IPS-20b (cell line): Measurements from ENCODE around the gene TDRD10.

Experiments
- H3K27ac ChIP-seq: one replicate; pipeline ENCODE4 v1.5.1; 2013; ENCODE audit warnings: low read length
- H3K27me3 ChIP-seq: 2 replicates; pipeline ENCODE4 v1.6.1; 2013; ENCODE audit warnings: mild to moderate bottlenecking, low read length, inconsistent platforms; ENCODE audit not compliant: insufficient read depth
- H3K36me3 ChIP-seq: 2 replicates; pipeline ENCODE4 v1.6.1; 2013; ENCODE audit warnings: low read depth, mild to moderate bottlenecking, inconsistent platforms, low read length, moderate library complexity; ENCODE audit not compliant: insufficient read depth
- H3K4me1 ChIP-seq: 2 replicates; pipeline ENCODE4 v1.6.1; 2013; ENCODE audit warnings: mild to moderate bottlenecking, control low read depth, inconsistent platforms, low read length, moderate library complexity; ENCODE audit not compliant: insufficient read depth
- H3K4me3 ChIP-seq: 2 replicates; pipeline ENCODE4 v1.5.1; 2013; ENCODE audit warnings: mild to moderate bottlenecking, low read length, inconsistent platforms
- H3K9ac ChIP-seq: 2 replicates; pipeline ENCODE4 v1.6.1; 2013; ENCODE audit warnings: low read depth, mild to moderate bottlenecking, inconsistent platforms, low read length, moderate library complexity
- H3K9me3 ChIP-seq: 2 replicates; pipeline ENCODE4 v1.6.1; 2013; ENCODE audit warnings: mild to moderate bottlenecking, low read depth, low read length, inconsistent platforms; ENCODE audit not compliant: insufficient read depth

The TDRD10 gene

DNA sequence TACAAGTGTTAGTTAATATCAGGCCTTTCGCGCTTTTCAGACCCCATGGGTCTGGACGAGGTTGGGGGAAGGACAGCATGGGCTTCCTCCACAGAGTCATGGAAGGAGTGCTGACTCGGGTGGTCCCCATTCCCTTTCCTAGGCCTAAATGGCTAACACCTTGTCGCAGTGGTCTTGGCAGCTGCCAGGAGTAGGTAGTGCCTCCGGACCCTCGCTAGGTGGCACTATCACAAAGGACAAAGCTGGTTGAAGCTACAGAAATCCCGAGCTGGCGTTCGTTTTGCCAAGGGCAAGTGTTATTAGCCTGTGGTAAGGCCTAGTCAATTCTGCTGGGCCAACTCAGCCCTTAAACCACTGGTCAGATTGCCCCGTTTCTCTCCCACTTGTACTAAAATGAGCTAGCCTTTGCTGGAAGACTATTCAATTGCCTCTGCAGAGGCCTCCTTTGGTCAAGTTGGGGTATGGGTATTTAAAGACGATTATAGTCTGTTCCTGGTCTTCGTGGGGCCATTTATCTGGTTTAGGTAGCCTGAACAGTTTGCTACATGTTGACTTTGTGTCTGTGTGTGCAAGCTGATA is 57.5 kb downstream of the TDRD10 start:
- H3K27ac ChIP-seq, result no peak overlapping the region
- H3K36me3 ChIP-seq, result peaks cover 18% of the 10 kb centered on the region
- H3K27me3 ChIP-seq, result no peaks in the 10 kb centered on the region
- H3K4me3 ChIP-seq, result peak overlapping the region; percentile 61
- peaks cover 14% of the 10 kb centered on the region for H3K4me1 ChIP-seq
- no peaks in the 10 kb centered on the region for H3K9me3 ChIP-seq
- H3K9ac ChIP-seq, result peak overlapping the region; percentile 66; the same call in 1 of the 2 replicates

DNA sequence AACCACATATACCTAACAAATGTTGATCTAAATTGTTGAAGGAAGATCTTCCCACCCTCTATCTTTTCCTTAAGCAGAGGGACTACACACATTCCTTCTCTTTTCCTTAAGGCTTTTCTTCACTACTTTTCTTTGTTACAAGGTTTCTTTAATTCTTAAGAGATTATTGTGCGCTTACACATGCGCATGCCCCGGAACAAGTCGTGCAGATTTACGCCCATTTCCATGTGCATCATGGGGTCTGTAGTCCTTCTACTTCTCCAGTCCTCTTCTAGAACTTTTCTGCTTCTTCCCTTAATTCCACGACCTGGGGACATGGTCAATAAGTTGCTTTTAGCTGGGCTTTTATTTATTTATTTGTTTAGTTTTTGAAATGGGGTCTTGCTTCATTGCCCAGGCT is 63.9 kb downstream of the TDRD10 start:
- peaks cover 9% of the 10 kb centered on the region; the same call in 1 of the 2 replicates for H3K4me1 ChIP-seq
- peaks cover 40% of the 10 kb centered on the region for H3K27me3 ChIP-seq
- no peak overlapping the region for H3K4me3 ChIP-seq
- H3K36me3 ChIP-seq, result no peaks in the 10 kb centered on the region
- no peak overlapping the region for H3K27ac ChIP-seq
- no peaks in the 10 kb centered on the region for H3K9me3 ChIP-seq
- H3K9ac ChIP-seq, result no peak overlapping the region

DNA sequence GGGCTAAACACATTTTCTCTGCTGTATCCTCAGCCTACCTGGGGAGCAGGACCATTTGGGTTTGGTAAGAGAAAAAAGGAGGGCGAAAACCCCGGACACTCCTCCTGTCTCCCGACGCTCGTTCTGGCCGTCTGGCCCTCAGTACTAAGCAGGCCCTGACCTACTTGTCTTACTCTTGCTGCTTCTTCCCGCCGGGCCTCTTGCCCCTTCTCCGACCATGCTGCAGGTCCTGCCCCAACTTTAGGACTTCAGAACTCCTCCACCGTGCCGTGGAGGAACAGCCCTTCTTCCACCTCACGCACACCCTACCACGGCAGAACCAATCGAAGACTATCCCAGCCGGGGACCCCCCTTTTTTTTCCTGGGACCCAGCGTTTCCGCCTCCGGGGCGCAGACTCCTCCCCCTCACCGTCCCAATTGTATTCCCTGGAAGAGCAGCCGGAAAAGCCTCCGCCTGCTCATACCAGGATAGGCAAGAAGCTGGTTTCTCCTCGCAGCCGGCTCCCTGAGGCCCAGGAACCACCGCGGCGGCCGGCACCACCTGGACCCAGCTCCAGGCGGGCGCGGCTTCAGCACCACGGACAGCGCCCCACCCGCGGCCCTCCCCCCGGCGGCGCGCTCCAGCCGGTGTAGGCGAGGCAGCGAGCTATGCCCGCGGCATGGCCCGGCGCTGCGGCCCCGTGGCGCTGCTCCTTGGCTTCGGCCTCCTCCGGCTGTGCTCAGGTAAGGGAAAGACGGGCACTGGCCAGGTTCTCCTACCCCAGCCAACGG is 65.6 kb downstream of the TDRD10 start, which contains the start of gene CHRNB2:
Gene CHRNB2 (plus strand): TSS at position 393 of the 771 bp plus-strand sequence. CDS start 267 bp downstream, at position 660.
- no peaks in the 10 kb centered on the region for H3K9me3 ChIP-seq
- peaks cover 9% of the 10 kb centered on the region; the same call in 1 of the 2 replicates for H3K4me1 ChIP-seq
- peaks cover 40% of the 10 kb centered on the region for H3K27me3 ChIP-seq
- H3K9ac ChIP-seq, result peak within 1 kb of the TSS; percentile 74; the same call in 1 of the 2 replicates
- H3K4me3 ChIP-seq, result peak within 1 kb of the TSS; percentile 75
- no peaks in the 10 kb centered on the region for H3K36me3 ChIP-seq
- H3K27ac ChIP-seq, result no peak within 1 kb of the TSS

DNA sequence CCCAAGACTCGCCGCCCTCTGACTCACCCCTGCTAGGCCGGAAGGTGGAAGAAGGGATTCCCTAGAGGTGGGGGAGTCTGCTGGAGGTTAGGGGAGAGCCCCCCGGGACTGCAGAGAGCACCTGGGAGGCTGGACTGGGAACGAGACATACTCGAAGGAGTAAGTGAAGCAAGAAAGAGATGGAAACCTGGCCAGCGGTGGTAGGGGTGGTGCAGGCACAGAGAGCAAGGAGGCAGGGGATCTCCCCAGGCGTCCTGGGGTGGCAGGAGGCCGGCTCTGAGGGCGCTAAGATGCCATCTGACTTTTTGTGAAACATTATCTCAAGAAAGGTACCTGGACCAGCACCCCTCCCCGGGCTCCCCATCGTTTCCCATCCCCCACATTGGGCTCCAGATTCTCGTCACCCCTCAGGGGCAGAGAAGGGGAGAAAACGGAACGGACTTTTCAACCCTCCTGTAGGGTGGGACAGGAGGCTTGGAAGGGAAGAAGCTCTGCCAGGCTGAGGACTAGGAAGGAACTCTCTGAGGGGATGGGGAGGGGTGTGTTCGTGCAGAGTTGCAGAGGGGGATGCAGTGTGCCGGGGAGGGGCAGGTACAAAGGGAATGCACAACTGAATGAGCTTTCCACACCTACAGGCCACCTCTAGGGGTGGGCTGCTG is 66.3 kb downstream of the TDRD10 start:
- Histone ChIP-seq H3K9ac (no peak overlapping the region; the same call in 1 of the 2 replicates), H3K27me3 (peaks cover 40% of the 10 kb centered on the region), H3K36me3 (no peaks in the 10 kb centered on the region), H3K4me1 (peaks cover 9% of the 10 kb centered on the region; the same call in 1 of the 2 replicates), H3K27ac (no peak overlapping the region), H3K4me3 (peak overlapping the region; percentile 75; the same call in 1 of the 2 replicates), H3K9me3 (no peaks in the 10 kb centered on the region)

DNA sequence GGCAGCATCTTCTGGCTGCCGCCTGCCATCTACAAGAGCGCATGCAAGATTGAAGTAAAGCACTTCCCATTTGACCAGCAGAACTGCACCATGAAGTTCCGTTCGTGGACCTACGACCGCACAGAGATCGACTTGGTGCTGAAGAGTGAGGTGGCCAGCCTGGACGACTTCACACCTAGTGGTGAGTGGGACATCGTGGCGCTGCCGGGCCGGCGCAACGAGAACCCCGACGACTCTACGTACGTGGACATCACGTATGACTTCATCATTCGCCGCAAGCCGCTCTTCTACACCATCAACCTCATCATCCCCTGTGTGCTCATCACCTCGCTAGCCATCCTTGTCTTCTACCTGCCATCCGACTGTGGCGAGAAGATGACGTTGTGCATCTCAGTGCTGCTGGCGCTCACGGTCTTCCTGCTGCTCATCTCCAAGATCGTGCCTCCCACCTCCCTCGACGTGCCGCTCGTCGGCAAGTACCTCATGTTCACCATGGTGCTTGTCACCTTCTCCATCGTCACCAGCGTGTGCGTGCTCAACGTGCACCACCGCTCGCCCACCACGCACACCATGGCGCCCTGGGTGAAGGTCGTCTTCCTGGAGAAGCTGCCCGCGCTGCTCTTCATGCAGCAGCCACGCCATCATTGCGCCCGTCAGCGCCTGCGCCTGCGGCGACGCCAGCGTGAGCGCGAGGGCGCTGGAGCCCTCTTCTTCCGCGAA is 69.4 kb downstream of the TDRD10 start:
- no peak overlapping the region for H3K9ac ChIP-seq
- no peaks in the 10 kb centered on the region; the same call in 1 of the 2 replicates for H3K36me3 ChIP-seq
- no peak overlapping the region for H3K4me3 ChIP-seq
- H3K27me3 ChIP-seq, result peaks cover 30% of the 10 kb centered on the region
- H3K4me1 ChIP-seq, result peaks cover 9% of the 10 kb centered on the region; the same call in 1 of the 2 replicates
- no peak overlapping the region for H3K27ac ChIP-seq
- H3K9me3 ChIP-seq, result no peaks in the 10 kb centered on the region

DNA sequence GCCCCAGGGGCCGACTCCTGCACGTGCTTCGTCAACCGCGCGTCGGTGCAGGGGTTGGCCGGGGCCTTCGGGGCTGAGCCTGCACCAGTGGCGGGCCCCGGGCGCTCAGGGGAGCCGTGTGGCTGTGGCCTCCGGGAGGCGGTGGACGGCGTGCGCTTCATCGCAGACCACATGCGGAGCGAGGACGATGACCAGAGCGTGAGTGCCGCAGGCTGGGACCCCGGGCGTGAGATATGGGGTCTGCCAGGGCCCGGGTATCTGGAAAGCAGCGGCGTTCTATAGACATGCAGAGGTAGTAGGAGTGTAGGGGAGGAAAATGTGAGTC is 69.9 kb downstream of the TDRD10 start:
- no peaks in the 10 kb centered on the region for H3K9me3 ChIP-seq
- no peak overlapping the region for H3K27ac ChIP-seq
- H3K4me3 ChIP-seq, result no peak overlapping the region
- peaks cover 4% of the 10 kb centered on the region; the same call in 1 of the 2 replicates for H3K4me1 ChIP-seq
- no peaks in the 10 kb centered on the region; the same call in 1 of the 2 replicates for H3K36me3 ChIP-seq
- peaks cover 25% of the 10 kb centered on the region for H3K27me3 ChIP-seq
- no peak overlapping the region for H3K9ac ChIP-seq

DNA sequence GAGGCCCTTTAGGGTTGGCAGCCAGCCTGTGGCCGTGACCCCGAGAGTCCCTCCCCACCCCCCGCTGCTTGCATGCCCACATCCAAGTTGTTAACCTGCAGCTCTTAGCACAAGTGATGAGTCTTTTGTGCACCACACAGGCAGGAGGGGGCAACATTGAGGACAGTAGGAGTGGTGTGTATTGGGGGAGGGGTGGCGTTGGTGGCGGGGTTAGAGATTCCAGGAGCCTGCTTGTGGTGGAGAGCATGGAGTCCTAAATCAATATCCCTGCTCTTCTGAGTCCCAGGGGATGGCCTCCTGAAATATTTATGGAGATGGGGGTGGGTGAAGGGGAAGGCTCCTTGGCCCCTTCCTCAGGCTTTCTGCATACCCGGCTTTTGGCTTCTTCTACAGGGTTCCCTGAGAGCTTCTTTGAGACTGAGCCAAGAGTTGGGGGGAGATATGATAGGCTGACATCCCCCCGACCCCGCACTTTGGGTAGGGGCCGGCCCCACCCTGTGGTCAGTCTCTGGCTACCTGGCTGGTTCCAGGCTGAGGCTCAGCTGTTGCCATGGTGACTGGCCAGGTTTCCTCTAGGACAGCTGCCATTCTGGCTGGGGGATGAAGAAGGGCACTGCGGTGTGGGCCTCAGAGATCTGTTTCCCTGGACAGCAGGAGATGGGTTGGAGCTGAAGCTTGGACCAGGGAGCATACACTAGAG is 70.6 kb downstream of the TDRD10 start:
- H3K27ac ChIP-seq, result no peak overlapping the region
- H3K9ac ChIP-seq, result no peak overlapping the region
- H3K4me1 ChIP-seq, result no peaks in the 10 kb centered on the region

DNA sequence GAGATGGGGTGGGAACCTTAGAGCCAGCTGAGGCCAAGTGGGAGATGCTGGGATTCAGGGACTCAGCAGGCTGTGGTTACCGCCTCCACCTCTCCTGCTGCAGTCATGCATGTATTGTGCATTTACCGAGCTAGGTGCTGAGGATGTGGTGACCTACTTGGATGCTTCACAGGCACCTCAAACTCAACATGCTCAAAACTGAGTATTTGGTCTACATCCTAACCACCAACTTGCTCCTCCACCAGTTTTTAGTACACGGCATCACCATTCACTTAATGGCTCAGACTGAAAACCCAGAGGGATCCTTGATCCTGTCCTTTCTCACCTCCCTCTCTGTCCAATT is 71.1 kb downstream of the TDRD10 start:
- H3K9me3 ChIP-seq, result no peaks in the 10 kb centered on the region
- H3K4me3 ChIP-seq, result no peak overlapping the region
- H3K36me3 ChIP-seq, result peaks cover 10% of the 10 kb centered on the region
- no peaks in the 10 kb centered on the region for H3K4me1 ChIP-seq
- no peak overlapping the region for H3K9ac ChIP-seq
- H3K27me3 ChIP-seq, result peaks cover 19% of the 10 kb centered on the region
- H3K27ac ChIP-seq, result no peak overlapping the region

More for the DNA sequence above, 70.6 kb downstream of the TDRD10 start:
- peaks cover 21% of the 10 kb centered on the region for H3K27me3 ChIP-seq
- no peak overlapping the region for H3K4me3 ChIP-seq
- H3K36me3 ChIP-seq, result peaks cover 5% of the 10 kb centered on the region; the same call in 1 of the 2 replicates
- H3K9me3 ChIP-seq, result no peaks in the 10 kb centered on the region

DNA sequence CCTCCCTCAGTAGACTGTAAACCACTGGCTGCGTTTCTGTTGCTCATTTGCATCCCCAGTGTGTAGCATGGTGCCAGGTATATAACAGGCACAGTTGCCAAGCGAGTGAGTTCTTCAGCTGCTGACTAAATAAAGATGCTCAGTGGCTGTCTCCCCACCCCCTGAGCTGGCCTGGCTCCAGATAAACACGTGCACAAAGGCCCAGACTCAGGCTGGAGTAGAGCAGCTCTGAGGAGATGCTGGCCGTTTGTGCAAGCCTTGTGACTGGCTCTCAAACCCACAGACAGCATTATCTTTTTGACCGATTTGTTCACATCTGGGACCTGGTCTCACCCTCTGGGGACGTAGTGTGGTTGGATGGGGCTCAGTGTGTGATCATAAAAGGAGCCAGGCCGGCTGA is 72.7 kb downstream of the TDRD10 start:
- H3K27ac ChIP-seq, result no peak overlapping the region
- H3K27me3 ChIP-seq, result peaks cover 3% of the 10 kb centered on the region
- no peaks in the 10 kb centered on the region for H3K4me1 ChIP-seq
- H3K9ac ChIP-seq, result no peak overlapping the region
- no peaks in the 10 kb centered on the region for H3K9me3 ChIP-seq
- peaks cover 26% of the 10 kb centered on the region for H3K36me3 ChIP-seq
- H3K4me3 ChIP-seq, result no peak overlapping the region

DNA sequence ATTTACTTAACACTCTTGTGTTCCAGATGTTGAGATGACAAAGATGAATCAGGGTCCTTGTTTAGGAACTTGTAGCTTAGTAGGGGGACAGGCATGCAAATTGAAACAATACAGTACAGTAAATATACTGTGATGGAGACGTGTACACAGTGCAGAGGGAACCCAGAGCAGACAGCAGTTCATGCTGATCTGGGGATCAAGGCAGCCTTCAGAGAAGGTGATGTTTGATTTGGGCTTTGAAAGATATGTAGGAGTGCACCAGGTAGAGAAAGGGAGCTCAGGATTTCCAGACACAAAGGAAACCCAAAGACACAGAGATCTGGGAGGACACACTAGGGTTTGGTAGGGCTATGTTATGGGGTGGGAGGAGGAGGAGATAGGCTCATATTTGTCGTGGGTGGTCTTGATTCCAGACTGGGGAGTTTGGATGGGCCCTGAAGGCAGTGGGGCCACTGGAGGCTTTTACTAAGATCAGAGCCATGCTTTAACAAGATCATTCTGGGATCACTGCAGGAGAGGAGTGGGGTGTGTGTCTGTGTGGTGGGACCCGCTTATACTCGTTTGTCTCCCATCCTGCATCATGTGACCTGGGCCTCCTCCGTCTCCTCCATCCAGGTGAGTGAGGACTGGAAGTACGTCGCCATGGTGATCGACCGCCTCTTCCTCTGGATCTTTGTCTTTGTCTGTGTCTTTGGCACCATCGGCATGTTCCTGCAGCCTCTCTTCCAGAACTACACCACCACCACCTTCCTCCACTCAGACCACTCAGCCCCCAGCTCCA is 73.3 kb downstream of the TDRD10 start:
- no peaks in the 10 kb centered on the region for H3K4me1 ChIP-seq
- H3K36me3 ChIP-seq, result peaks cover 32% of the 10 kb centered on the region
- H3K27ac ChIP-seq, result no peak overlapping the region

More for the DNA sequence above, 73.3 kb downstream of the TDRD10 start:
- Histone ChIP-seq H3K4me3 (no peak overlapping the region), H3K9ac (no peak overlapping the region), H3K27me3 (no peaks in the 10 kb centered on the region), H3K9me3 (no peaks in the 10 kb centered on the region)
